SHP77 (cell line): ENCODE results near the gene PALM.
"Not testable (repeated sequence)": the region's sequence is repeated elsewhere in the genome, so short reads cannot be mapped to it uniquely, and the experiment has no call there.

Experiments used
- DNase-seq, 2 experiments: peaks; one replicate each; lab custom pipeline; 2025; lab: John Stamatoyannopoulos, UW

PALM gene

DNA sequence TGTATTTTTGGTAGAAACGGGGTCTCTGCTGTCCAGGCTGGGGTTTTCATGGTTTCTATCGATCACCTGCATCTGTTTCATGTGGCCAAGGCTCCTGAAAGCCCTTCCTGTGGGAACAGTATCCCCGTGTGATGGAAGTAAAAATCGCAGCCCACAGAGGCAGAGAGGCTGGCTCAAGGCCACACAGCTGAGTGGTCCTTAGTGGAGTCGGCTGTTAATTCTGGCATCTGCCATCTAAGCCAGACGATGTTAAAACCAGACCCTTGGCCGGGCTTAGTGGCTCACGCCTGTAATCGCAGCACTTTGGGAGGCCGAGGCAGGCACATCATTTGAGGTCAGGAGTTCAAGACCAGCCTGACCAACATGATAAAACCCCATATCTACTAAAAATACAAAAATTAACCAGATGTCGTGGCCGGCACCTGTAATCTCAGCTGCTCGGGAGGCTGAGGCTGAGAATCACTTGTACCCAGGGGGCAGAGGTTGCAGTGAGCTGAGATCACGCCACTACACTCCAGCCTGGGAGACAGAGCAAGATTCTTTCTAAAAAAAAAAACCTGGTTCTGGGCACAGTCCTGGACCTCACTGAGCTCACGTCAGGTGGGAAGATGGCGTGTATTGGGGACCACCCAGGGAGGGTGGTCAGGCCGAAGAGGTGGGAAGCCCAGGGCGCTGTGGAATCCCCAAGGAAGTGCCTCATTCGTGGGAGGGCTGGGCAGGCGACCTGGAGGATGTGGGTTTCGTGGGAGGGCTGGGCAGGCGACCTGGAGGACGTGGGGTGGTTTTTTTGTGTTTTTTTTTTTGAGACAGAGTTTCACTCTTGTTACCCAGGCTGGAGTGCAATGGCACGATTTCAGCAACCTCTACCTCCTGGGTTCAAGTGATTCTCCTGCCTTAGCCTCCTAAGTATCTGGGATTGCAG, 23.7 kb downstream of the PALM start:
- no peak for DNase-seq

DNA sequence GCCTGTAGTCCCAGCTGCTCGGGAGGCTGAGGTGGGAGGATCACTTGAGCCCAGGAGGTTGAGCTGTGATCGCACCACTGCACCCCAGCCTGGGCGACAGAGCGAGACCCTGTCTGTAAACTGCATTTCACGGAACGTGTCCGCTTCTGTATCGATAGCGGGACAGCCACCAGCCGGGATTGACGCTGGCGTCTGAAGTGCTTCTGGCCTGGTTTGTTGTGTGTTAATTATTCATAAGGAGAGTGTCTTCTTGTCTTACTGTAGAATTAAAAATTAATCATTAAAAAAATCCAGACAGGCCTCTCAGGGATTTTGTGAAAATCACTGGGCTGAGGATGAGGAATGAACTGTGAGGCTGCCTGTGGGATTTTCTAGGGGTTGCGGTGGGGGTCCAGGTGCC, 26.0 kb downstream of the PALM start:
- no peak for DNase-seq

DNA sequence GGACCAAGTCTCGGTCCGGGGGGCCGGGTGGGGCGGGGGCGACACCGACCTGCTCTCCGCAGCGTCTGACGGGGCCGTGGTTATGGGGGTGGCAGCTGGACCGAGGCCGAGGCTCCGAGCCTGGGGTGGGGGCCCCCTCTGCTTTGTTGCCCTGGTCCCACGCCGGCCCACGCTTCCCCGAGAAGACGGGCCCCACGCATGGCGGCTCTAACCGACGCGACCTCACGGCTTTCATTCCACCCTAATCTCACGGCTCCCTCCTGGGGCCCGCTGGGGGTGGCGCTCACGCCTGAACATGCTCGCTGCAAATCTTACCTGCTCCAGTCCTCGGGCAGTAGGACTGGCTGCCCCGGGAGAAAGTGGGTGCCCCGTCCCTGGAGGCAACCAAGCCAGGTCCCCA, 27.4 kb downstream of the PALM start:
- DNase-seq = no peak

DNA sequence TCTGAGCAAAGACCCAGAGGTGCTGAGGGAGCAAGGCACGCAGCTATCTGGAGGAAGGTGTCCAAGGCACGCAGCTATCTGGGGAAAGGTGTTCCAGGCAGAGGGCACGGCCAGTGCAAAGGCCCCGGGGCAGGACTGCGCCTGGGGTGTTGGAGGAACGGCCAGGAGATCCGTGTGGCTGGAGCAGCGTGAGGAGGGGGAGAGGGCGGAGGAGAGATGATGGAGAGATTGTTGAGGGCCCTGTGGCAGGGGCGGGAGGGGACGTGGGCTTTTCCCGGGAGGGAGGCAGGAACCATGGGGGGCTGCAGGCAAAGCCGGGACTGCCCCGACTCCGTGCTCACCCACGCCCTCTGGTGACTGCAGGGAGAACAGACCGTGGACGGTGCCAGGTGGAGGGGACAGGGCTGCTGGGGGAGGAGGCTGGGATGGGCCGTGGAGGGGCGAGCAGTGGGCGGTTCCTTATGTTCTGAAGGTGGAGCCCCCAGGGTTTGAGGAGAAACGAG, 28.9 kb downstream of the PALM start:
- no peak for DNase-seq

DNA sequence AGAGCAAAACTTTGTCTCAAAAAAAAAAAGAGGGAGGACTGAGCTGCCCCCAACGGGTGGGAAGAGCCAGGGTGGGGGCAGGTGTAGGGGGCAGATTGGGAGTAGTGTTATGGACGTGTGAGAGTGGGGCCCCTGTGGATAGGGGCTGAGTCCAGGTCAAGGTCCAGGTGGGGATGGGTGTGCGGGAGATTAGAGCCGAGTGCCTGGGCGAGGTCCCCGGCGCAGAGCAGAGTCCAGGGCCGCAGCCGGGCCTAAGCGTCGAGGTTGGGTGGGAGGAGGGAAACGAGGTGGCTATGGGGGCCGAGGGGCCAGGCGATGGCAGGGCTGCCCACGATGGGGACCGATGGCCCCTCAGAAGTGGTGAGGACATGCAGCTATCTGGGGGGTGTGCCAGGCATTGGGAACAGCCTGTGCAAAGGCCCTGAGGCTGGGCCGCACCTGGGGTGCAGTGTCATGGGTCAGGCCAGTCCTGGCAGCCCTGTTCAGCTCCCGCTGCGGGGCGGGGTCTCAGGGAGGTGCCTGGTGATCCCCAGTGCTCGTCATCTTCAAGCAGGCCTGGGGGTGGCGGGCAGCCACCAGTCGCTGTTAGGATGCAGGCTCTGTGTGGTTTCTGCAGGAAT, 29.9 kb downstream of the PALM start:
- no peak for DNase-seq

DNA sequence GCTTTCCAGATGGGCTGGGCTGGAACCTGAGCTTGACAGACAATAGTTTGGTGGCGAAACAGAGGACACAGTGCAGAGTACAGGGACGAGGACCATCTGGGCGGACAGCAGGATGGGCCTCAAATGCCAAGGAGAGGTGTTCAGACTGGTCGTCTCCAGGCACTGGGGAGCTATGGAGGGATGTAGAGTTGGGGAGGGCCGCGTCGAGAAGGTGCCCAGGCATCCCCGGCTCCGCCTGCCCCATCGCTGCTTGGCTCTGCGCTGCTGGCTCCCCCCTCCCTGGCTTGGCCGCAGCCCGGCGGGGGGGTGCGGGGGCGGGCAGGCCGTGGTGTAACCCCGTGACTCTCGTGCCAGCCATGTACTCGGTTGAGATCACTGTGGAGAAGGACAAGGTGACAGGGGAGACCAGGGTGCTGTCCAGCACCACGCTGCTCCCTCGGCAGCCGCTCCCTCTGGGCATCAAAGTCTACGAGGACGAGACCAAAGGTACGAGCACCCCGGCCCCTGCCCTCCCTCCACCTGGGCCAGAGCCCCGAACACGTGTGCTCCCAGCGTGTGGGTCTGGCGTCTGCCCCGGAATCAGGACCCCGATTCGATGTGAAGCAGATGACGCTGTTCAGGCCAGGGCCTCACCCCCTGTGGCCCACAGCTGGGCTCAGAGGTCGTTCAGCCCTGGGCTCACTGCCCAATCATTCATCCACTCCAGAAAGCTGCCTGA, 31.4 kb downstream of the PALM start:
- DNase-seq = no peak

DNA sequence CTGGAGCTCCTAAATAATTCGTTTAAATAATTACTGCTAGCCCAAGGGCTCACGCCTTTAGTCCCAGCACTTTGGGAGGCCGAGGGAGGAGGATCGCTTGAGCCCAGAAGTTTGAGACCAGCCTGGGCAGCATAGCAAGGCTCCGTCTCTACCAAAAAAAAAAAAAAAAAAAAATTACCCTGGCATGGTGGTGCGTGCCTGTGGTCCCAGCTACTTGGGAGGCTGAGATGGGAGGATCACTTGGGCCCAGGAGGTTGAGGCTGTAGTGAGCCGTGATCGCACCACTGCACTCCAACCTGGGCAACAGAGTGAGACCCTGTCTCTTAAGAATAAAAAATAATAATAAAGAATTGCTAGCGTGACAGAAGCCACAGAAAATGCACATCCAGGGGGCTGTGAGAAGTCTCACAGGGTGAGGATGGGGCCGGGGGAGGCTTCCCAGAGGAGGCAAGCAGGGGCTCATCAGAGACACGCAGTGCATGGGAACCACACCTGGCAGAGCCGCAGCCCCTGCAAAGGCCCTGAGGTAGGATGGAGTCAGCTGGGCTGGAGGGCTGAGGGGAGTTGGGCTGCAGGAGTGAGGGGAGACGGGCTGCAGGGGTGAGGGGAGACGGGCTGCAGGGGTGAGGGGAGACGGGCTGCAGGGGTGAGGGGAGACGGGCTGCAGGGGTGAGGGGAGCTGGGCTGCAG, 32.2 kb downstream of the PALM start:
- not testable (repeated sequence) for DNase-seq

DNA sequence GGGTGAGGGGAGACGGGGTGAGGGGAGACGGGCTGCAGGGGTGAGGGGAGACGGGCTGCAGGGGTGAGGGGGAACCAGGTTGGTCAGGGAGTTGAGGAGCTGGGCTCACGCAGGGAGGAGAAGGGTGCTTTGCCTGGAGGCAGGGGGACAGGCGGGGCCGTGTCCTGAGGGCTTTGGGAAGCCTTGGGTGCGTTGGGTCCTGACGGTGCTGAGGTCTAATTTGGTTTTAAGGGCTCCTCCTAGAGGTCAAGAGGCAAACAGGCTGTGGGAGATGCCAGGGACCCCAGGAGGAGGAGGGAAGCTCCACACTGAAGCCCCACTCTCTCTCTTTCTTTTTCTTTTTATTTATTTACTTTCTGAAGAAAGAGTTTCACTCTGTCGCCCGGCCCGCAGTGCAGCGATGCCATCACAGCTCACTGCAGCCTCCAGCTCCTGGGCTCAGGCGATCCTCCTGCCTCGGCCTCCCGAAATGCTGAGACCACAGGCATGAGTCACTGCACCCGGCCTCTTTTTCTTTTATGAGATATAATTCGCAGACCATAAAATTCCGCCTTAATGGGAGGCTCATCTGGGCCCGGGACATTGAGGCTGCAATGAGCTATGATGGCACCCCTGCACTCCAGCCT, 32.9 kb downstream of the PALM start:
- peak in 1 of 2 experiments; percentile 38 for DNase-seq

DNA sequence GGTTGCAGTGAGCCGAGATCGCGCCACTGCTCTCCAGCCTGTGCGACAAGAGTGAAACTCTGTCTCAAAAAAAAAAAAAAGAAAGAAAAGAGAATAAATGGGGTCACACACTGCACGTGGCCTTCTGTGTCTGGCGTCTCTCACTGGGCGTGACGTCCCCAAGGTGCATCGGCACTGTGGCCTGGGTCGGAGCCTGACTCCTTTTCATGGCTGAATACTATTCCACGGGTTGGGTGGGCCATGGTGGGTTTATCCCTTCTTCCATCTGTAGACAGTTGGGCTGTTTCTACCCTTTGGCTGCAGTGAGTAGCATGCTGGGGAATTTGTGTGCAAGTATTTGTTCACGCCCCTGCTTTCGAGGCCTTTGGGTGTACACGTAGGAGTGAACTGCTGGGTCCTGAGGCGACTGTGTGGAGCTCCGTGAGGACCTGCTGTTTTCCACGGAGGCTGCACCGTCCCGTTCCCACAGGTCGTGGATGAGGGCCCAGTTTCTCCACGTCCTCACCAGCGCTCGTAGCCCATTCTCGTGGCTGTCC, 33.9 kb downstream of the PALM start:
- DNase-seq = no peak

DNA sequence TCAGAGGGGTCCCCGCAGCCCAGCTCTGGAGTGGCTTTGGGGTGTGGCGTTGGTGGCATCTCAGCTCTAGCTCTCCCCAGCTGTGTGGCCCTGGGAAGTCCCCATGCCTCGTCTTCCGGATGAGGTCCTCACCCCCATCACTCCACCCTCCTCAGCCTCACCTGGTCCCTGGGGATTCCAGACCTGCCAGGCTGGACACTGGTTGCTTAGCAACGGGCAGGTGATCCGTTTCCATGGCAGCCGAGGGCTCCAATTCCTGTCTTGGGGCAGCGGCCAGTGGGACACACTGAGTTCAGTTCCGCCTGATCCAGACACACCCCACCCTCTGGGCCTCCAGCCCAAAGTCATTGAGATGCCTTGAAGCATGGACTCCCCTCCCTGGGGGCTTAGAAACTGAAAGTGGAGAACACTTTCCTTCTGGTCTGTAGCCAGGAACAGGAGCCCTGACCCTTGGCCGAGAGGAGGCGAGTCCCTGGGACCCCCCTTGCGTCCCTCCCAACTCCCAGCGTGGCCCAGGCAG, 34.5 kb downstream of the PALM start:
- DNase-seq = no peak

DNA sequence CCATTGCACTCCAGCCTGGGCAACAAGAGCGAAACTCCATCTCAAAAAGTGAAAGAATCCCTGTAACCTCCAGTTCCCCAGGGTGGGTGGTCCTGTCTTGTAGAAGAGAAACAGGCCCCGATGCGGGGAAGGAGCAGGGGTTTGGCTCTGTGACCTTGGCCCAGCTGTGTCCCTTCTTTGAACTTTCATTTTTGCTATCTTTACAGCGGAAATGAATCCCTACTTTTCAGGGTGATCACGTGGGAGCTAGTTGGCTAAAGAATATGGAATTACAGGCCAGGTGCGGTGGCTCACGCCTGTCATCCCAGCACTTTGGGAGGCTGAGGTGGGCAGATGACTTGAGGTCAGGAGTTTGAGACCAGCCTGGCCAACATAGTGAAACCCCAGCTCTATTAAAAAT, 36.4 kb downstream of the PALM start:
- DNase-seq = not testable (repeated sequence)

DNA sequence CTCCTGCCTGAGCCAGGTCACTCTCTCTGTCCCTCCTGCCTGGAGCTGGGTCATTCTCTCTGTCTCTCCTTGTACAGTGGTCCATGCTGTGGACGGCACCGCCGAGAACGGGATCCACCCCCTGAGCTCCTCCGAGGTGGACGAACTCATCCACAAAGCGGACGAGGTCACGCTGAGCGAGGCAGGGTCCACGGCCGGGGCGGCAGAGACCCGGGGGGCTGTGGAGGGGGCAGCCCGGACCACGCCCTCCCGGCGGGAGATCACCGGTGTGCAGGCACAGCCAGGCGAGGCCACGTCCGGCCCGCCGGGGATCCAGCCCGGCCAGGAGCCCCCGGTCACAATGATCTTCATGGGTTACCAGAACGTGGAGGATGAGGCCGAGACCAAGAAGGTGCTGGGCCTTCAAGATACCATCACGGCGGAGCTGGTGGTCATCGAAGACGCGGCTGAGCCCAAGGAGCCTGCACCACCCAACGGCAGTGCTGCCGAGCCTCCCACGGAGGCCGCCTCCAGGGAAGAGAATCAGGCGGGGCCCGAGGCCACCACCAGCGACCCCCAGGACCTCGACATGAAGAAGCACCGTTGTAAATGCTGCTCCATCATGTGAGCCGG, 37.6 kb downstream of the PALM start:
- no peak for DNase-seq

DNA sequence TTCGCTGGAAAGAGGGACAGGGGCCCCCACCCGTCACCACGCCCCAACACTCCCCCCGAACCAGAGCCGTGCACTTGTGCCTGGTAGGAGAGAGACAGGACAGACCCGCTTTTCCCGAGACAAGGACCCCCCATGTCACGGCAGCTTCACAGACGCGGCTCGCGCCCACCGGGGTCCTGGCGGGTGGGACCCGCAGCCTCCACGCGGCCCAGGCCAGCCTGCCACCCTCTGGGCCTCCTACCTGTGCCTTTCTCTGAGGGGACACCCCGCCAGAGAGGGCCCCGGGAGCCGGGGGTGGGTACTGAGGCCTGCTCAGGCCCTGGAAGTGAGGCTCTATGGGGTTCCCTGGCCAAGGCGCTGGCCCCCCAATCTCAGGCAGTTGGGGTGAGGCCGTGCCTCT, 38.2 kb downstream of the PALM start:
- no peak for DNase-seq

DNA sequence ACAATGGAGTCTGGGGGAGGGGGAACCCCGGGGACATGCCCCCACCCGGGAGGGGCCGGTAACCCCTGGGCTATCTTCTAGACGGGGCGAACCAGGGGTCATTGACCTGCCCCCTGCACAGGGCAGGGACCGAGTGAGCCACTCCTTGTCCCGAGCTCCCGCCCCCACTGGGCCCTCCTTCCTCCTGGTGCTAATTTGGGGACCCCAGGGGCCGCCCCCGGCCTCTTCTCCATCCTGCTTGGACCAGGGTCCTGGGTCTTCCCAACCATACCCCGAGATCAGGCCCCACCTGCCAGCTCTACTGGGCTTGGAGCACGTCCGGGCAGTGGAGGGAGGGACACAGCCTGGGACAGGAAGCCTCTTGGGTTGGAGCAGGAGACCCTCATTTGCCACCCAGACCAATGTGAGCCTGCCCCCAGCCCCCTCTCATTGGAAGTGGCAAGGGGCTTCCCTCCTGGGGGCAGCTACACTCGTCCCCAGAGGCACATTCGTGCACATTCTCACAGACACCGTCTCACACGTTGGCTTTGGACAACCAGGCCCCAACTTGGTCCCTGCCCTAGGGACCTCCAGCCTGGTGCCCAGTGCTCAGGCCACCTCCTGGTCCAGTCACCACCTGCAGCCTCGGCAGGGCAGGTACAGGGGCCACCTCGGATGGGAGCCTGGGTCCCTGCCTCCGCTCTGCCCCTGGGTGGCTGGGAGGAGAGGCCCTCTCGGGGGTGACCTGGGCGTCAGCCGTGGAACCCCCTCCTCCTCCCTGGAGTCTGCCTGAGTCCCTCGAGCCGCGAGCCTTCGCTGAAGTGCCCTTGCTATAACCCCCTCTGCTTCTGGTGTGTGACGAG, 38.9 kb downstream of the PALM start:
- DNase-seq = no peak

DNA sequence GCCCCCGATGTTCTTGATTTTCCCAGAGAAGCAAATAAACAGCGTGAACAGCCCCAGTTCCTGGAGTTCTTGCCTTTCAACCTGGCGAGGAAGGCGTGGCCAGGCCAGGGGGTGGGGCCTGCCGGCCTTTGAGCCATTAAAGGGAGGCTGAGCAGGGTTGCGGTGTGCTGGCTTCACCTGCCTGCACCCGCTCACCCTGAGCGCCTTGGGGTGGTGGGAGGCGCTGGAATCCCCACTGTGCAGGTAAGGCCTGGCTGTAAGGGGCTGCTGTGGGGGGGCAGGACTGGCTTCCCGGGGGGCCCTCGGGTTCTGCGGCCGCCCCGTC, 39.5 kb downstream of the PALM start:
- DNase-seq = no peak

DNA sequence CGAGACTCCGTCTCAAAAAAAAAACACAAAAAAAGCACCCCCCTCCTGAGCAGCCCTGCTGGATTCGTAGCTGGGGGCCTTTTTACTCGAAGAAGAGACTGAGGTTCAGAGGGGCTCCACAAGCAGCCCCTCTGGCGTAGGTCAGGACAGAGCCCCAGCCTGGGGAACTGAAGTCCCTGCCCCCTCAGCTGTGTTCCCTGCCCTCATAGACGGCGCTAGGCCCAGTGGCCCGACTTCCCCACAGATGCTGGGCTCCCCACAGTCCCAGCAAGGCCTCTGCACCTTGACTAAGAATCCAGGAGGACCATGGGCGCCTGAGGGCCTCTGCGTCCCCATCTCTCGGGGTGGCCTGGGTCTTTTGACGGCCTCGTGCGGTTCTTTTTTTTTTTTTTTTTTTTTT, 41.1 kb downstream of the PALM start:
- no peak for DNase-seq

DNA sequence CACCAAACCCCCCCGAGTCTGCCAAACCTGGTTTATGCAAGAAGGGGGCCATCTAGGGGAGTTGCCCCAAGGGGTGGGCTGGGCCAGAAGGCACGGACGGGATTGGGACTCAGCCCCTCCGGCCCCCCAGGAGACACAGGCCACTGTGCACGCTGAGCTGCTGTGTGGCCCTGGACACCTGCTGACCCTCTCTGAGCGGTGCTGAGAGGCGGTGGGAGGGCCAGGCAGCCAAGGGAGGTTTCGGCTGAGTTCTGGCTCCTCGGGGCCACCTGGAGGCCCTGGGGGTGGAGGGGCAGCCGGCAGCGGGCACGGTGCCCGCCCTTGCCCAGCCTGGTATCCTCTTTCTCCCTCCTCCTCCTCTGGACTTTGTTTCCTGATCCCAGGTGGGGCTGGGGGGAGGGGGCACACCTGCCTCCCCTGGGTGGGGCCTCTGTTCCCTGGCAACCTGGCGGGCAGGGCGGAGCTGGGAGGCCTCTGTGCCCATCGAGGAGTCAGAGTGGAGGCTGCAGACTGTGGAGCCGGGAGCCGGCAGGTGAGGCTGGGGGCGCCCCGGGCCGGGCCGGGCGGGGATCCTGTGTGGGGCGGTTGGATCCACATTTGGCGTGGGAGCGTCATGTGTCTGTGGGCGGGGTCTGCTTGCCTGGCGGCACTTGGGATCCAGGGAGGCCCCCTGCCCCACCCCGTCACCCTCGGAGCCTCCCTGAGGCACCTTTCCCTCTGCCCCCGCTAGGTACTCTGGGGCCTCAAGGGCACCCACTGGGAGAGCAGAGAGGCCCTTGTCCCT, 42.1 kb downstream of the PALM start, which contains the start of gene MISP:
Gene MISP, plus strand, starts transcription at position 473 of the 784 bp plus-strand sequence. CDS start 5,835 bp downstream, outside the sequence.
- peak; percentile 52 to 62 for DNase-seq

DNA sequence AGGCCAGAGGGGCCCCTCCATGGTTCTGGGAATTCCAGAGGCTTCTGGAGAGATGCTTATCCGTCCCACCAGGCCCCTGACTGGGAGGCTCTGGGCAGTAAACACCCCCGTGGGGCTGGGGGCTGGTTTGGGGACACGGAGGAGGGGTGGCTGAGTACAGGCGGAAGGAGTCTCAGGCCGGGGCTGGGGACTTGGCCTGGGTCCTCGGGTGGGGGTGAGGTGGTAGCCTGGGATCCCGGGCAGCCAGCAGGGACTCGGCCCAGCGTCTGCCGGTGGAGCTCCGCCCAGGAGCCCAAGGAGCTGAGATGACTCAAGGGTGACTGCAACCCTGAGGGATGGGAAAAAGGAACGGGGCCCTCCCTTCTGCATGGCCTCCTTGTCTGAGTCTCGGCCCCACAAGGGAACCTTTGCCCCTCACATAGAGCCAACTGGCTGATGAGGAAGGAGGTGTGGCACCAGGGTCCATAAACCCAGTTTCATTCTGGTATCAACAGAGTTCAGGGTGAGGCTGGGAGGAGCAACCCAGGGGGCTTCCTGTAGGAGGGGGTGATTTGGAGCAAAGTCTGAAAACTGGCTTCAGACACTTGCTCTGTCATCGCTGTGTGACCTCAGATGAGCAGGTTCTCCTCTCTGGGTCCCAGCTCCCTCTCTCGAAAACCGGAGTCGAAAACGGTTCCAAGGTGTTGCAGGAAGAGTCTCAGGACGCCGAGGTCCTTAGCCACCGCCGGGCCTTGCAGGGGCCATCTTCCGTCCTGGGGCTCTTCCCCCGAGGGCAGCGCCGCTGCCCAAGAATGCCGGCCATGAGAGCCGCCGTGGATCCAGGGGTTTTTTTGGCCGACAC, 43.0 kb downstream of the PALM start:
- DNase-seq = no peak
